ENCODE results near the gene MADD.

DNA sequence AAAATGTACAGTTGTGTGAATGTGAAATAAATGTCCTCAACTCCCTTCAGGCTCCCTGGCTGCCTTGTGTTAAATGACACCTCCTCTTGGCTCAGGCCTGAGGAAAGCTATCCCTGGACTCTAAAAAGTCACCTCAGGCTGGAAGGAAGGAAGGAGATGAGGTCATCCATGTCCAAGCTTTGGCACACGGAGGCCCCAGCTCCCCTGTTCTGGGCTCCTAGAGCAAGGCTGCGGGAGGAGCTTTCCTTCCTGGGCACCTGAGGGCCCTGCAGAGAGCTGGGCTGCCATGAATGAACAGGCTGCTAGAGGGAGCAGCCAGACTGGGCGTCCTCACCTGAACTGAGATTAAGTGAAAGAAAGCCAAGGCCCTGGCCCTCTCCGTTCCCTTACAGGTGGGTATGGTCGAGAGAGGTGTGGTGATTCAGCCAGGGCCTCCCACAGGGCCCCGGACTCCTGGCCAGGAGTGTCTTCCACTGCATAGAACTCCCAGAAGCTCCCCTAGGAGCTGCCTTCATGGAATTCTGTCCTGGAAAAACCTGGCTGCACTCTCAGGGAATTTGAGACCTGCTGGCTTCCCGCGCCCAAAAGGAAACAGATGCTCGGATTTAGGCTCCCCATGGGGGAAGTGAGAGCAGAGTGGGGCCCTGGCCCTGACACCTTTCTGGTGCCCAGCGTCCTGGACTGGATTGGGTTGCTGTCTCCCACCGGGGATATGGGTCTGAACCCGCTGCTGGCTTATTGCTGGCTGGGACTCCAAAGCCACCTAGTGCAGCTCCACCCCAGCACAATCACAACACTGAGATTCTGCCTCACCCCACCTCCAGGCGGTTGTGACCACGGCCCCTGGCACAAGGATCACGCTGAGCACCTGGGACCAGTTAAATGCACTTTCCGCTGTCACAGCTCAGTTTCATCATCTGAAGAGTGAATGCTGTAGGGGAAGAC is 60.3 kb downstream of the MADD start:
- TF ChIP-seq CTCF (IDR thresholded peaks at IDR 0.05) (no peak), POLR2A (IDR thresholded peaks at IDR 0.05) (no peak)

Data from right lobe of liver (tissue), 4 donors.